Ishikawa (cell line): ENCODE data around the gene CKAP4.

Experiments
- CEBPB ChIP-seq: IDR thresholded peaks from 2 replicates; pipeline ENCODE4 v1.6.1; 2012
- CREB1 ChIP-seq: IDR thresholded peaks from 2 replicates; pipeline ENCODE4 v1.6.1; 2012; ENCODE audit warnings: low read depth
- EGR1 ChIP-seq: IDR thresholded peaks from 2 replicates; pipeline ENCODE4 v1.6.1; 2012
- EP300 ChIP-seq: IDR thresholded peaks from 2 replicates; pipeline ENCODE4 v1.6.1; 2012; ENCODE audit warnings: borderline replicate concordance
- FOXM1 ChIP-seq: IDR thresholded peaks from 2 replicates; pipeline ENCODE4 v1.6.1; 2012; ENCODE audit warnings: low read depth, borderline replicate concordance
- NFIC ChIP-seq: IDR thresholded peaks from 2 replicates; pipeline ENCODE4 v1.6.1; 2012
- RAD21 ChIP-seq: IDR thresholded peaks from 2 replicates; pipeline ENCODE4 v1.6.1; 2012; ENCODE audit warnings: low read depth
- TAF1 ChIP-seq: IDR thresholded peaks from 2 replicates; pipeline ENCODE4 v1.6.1; 2012; ENCODE audit warnings: low read depth, mild to moderate bottlenecking
- TCF12 ChIP-seq: IDR thresholded peaks from 2 replicates; pipeline ENCODE4 v1.6.1; 2012; ENCODE audit warnings: low read depth
- TEAD4 ChIP-seq: IDR thresholded peaks from 2 replicates; pipeline ENCODE4 v1.6.1; 2012
- YY1 ChIP-seq: IDR thresholded peaks from 2 replicates; pipeline ENCODE4 v1.6.1; 2012; ENCODE audit warnings: low read depth
- ZBTB7A ChIP-seq: IDR thresholded peaks from 2 replicates; pipeline ENCODE4 v1.6.1; 2012; ENCODE audit warnings: low read depth
- TF ChIP-seq, protein P1 (sequence below): IDR thresholded peaks from 2 replicates; pipeline ENCODE4 v1.6.1; 2012
- TF ChIP-seq, protein P2 (sequence below): IDR thresholded peaks from 2 replicates; pipeline ENCODE4 v1.6.1; 2012; ENCODE audit warnings: low read depth, mild to moderate bottlenecking
- TF ChIP-seq, protein P3 (sequence below): IDR thresholded peaks from 2 replicates; pipeline ENCODE4 v1.6.1; 2012

Gene CKAP4

DNA sequence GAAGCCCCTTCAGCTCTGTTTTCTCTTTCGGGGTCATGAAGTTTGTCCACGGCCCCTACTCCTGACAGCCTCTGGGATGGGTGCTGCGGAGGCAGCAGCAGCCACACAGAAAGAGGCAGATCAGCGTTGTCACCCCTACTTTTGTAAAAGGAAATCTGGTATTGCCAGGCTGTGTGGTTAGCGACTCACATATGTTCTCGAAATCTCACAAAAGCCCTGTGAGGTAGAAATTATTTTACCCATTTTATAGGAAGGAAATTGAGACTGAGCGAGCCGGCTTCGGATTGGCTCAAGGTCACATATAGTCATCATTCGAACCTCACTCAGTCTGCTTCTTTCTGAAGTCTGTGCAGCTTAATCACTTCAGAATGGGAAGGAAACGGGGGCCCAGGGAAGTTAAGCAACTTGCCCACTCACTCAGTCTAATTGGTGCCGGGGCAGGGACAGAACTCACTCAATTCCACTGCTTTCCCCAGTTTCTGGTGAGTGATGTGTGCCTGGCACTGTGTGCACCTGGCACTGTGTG is 1.1 kb upstream of the CKAP4 start:
- TF ChIP-seq CREB1 (no peak), CEBPB (no peak), TCF12 (no peak), TEAD4 (no peak), YY1 (no peak), NFIC (no peak), EP300 (no peak), TAF1 (no peak), FOXM1 (no peak), EGR1 (no peak)
- TF ChIP-seq, protein P1, sequence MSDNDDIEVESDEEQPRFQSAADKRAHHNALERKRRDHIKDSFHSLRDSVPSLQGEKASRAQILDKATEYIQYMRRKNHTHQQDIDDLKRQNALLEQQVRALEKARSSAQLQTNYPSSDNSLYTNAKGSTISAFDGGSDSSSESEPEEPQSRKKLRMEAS, result no peak
- TF ChIP-seq, protein P2, sequence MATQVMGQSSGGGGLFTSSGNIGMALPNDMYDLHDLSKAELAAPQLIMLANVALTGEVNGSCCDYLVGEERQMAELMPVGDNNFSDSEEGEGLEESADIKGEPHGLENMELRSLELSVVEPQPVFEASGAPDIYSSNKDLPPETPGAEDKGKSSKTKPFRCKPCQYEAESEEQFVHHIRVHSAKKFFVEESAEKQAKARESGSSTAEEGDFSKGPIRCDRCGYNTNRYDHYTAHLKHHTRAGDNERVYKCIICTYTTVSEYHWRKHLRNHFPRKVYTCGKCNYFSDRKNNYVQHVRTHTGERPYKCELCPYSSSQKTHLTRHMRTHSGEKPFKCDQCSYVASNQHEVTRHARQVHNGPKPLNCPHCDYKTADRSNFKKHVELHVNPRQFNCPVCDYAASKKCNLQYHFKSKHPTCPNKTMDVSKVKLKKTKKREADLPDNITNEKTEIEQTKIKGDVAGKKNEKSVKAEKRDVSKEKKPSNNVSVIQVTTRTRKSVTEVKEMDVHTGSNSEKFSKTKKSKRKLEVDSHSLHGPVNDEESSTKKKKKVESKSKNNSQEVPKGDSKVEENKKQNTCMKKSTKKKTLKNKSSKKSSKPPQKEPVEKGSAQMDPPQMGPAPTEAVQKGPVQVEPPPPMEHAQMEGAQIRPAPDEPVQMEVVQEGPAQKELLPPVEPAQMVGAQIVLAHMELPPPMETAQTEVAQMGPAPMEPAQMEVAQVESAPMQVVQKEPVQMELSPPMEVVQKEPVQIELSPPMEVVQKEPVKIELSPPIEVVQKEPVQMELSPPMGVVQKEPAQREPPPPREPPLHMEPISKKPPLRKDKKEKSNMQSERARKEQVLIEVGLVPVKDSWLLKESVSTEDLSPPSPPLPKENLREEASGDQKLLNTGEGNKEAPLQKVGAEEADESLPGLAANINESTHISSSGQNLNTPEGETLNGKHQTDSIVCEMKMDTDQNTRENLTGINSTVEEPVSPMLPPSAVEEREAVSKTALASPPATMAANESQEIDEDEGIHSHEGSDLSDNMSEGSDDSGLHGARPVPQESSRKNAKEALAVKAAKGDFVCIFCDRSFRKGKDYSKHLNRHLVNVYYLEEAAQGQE, result no peak
- TF ChIP-seq, protein P3, sequence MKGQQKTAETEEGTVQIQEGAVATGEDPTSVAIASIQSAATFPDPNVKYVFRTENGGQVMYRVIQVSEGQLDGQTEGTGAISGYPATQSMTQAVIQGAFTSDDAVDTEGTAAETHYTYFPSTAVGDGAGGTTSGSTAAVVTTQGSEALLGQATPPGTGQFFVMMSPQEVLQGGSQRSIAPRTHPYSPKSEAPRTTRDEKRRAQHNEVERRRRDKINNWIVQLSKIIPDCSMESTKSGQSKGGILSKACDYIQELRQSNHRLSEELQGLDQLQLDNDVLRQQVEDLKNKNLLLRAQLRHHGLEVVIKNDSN, result no peak

DNA sequence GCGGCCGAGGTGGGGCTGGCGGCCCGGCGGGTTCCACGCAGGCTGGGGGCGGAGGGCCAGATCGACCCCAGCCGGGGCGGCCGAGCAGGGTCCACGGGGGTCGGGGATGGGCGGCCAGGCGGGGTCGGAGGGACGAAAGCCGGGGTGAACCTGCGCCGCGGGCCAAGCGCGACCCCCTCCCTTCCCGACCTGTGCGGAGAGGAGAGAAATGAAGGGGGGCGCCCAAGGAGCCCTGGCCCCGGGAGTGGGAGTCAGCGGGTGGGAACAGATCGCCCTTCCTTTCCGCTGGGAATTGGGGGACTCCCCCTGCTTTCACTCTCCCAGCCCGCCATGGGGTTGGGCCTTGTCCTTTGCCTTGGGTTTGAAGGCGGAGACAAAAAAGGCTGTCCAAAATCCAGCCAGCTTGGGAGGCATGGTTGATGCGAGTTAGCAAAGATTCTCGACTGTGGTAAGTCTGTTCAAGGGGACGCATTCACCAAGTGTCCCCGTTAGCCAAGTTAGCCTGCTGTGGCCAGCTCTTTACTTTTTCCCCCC is 559 bp upstream of the CKAP4 start:
- TF ChIP-seq ZBTB7A (peak; percentile 97), CREB1 (no peak), EP300 (no peak), NFIC (no peak), TCF12 (no peak), FOXM1 (no peak), YY1 (0 out of 2 replicates have a peak, but pooled peaks have one; percentile 19), EGR1 (no peak), TEAD4 (no peak), CEBPB (no peak), RAD21 (no peak), TAF1 (no peak)
- TF ChIP-seq, protein P2, result no peak
- TF ChIP-seq, protein P3, result no peak
- TF ChIP-seq, protein P1, result no peak

DNA sequence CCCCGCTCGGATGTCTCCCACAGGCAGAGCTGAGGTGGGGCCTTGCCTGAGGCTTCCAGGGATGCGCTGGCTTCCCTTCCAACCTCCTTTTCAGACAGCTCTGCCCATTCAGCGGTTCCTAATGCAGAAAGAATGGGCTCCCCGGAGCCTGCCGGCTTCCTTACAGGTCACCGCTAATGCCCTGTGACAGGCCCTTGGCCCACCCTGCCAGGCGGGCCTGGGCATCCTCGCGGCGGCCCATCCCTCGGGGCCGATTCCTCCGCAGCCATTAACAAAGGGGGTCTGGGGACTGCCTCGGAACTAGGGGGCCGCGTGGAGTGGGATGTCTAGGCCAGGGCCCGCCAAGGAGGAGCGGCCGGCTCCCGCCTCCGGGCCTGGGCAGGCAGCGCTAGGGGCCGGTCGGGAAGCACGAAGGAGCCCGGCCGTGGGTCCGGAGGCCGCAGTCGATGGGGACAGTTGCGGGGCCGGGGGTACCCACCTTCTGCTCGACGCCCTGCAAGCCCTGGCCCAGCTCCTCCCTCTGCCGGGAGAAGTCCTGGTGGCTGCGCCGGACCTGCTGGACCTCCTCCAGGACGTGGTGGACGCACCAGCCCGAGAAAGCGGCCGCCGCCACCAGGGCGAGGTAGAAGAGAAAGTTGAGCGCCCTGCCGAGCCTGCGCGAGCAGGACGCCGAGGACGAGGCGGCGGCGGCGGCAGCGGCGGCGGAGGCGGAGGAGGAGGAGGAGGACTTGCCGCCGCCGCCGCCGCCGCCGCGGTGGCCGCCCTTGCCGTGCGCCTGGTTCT is 738 bp downstream of the CKAP4 start:
- TF ChIP-seq EGR1 (no peak), RAD21 (no peak), TEAD4 (no peak), CREB1 (no peak), ZBTB7A (no peak), EP300 (no peak), FOXM1 (no peak), CEBPB (no peak), TAF1 (no peak), YY1 (no peak), TCF12 (no peak), NFIC (no peak)
- TF ChIP-seq, protein P2, result no peak
- TF ChIP-seq, protein P1, result no peak
- TF ChIP-seq, protein P3, result no peak
